NT2/D1 (cell line): ENCODE measurements around the gene MCEE.

Source experiments
- SUZ12 ChIP-seq: IDR thresholded peaks from 2 replicates; pipeline ENCODE4 v1.6.1; 2011; ENCODE audit not compliant: insufficient read length, insufficient read depth; ENCODE audit errors: extremely low read depth
- ZNF274 ChIP-seq: IDR thresholded peaks from 2 replicates; pipeline ENCODE4 v1.6.1; 2011; ENCODE audit warnings: mild to moderate bottlenecking, low read depth, low read length

DNA sequence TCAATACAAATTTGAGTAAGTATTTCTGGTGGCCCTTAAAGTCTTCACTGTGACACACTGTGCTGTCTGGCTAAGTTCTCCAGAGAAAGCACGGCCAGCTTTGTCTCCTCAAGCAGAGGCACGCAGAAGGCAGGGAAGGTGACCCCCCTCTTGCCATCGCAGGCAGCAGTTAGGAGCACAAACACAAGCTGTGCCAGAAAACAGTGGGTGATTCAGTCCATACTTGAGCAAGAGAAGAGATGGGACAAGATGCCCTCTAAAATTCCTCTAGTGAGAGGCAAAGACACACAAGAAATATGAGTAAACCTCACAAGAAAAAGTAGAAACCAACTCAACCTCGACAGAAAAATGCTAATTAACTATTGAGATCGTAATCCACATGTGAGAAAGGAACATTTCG, 9.8 kb downstream of the MCEE start:
- TF ChIP-seq ZNF274 (no peak), SUZ12 (no peak)
